IMR-90 (cell line): Measurements from ENCODE around the gene ITGB5. TPM values are rescaled to one million over a fixed set of nuclear protein-coding genes. Genes with fewer than 3 reads are reported as not detected.
A peak's percentile ranks its signal among the peaks of the same experiment; 100 is the strongest.

Source experiments
- ATAC-seq: fragments of 200-7000 bp; cut with Tn5 transposase; 2 replicates; pipeline ENCODE4 v1.9.1; 2020; ENCODE audit warnings: low read depth, mild to moderate bottlenecking, moderate library complexity
- BruUV-seq: library from RNA; stranded (reverse); fragments of 400-500 nt; replicated peaks from 2 replicates; lab custom pipeline; 2021; lab: Mats Ljungman, UMichigan
- CTCF ChIA-PET: fragments of 300-600 bp; formaldehyde crosslinking; extraction: SDS; loops from one replicate; lab custom pipeline; 2021; ENCODE audit warnings: antibody characterized with exemption; lab: Yijun Ruan, JAX
- POLR2A ChIA-PET: fragments of 300-600 bp; sonication (Branson Sonifier 250); formaldehyde crosslinking; loops from one replicate; lab custom pipeline; 2022; ENCODE audit warnings: antibody characterized with exemption; ENCODE audit not compliant: unreplicated experiment; lab: Charles Lee
- DNase-seq: peaks from one replicate; pipeline ENCODE4 v3.0.0; 2013
- H2AFZ ChIP-seq: replicated peaks from 2 replicates; pipeline ENCODE3; 2013; ENCODE audit warnings: low read length, mild to moderate bottlenecking; ENCODE audit not compliant: poor library complexity
- H2AK5ac ChIP-seq: 2 replicates; pipeline ENCODE4 v1.6.1; 2013; ENCODE audit warnings: low read depth, low read length, inconsistent platforms
- H2AK9ac ChIP-seq: replicated peaks from 2 replicates; pipeline ENCODE3; 2013; ENCODE audit warnings: mild to moderate bottlenecking, low read depth, low read length, moderate library complexity; ENCODE audit not compliant: poor library complexity
- H2BK120ac ChIP-seq: 2 replicates; pipeline ENCODE4 v1.6.1; 2013; ENCODE audit warnings: low read depth, low read length, inconsistent platforms
- H2BK15ac ChIP-seq: 3 replicates; pipeline ENCODE4 v1.6.1; 2013; ENCODE audit warnings: low read depth, low read length, inconsistent platforms
- H2BK20ac ChIP-seq: 2 replicates; pipeline ENCODE4 v1.6.1; 2013; ENCODE audit warnings: low read depth, mild to moderate bottlenecking, inconsistent platforms, low read length, moderate library complexity
- H2BK5ac ChIP-seq: 2 replicates; pipeline ENCODE4 v1.6.1; 2013; ENCODE audit warnings: mild to moderate bottlenecking, low read depth, low read length, inconsistent platforms; ENCODE audit not compliant: poor library complexity, severe bottlenecking
- H3K14ac ChIP-seq: replicated peaks from 2 replicates; pipeline ENCODE4 v1.6.1; 2013; ENCODE audit warnings: low read depth, low read length, inconsistent platforms
- H3K18ac ChIP-seq: 2 replicates; pipeline ENCODE4 v1.6.1; 2013; ENCODE audit warnings: low read depth, low read length, control low read depth
- H3K23ac ChIP-seq: 2 replicates; pipeline ENCODE4 v1.6.1; 2013; ENCODE audit warnings: low read depth, low read length, inconsistent platforms
- H3K27ac ChIP-seq: 2 replicates; pipeline ENCODE4 v1.5.1; 2013; ENCODE audit warnings: mild to moderate bottlenecking, control low read depth, low read length; ENCODE audit not compliant: insufficient read depth
- H3K27me3 ChIP-seq: 2 replicates; pipeline ENCODE4 v1.6.1; 2013; ENCODE audit warnings: low read length; ENCODE audit not compliant: control insufficient read depth, insufficient read depth
- H3K36me3 ChIP-seq: 2 replicates; pipeline ENCODE4 v1.6.1; 2013; ENCODE audit warnings: low read length, mixed read lengths; ENCODE audit not compliant: control insufficient read depth, insufficient read depth
- H3K4ac ChIP-seq: 2 replicates; pipeline ENCODE4 v1.6.1; 2013; ENCODE audit warnings: low read depth, low read length, inconsistent platforms
- H3K4me1 ChIP-seq: 2 replicates; pipeline ENCODE4 v1.6.1; 2013; ENCODE audit warnings: low read length, mixed read lengths; ENCODE audit not compliant: control insufficient read depth, insufficient read depth
- H3K4me2 ChIP-seq: 2 replicates; pipeline ENCODE4 v1.6.1; 2013; ENCODE audit warnings: low read depth, mild to moderate bottlenecking, control low read depth, low read length, moderate library complexity
- H3K4me3 ChIP-seq: 2 replicates; pipeline ENCODE4 v1.5.1; 2013; ENCODE audit warnings: low read depth, mild to moderate bottlenecking, control low read depth, low read length, moderate library complexity; ENCODE audit not compliant: insufficient read depth
- H3K56ac ChIP-seq: 2 replicates; pipeline ENCODE4 v1.6.1; 2013; ENCODE audit warnings: low read length, inconsistent platforms; ENCODE audit not compliant: insufficient read depth; ENCODE audit errors: extremely low read depth
- H3K79me1 ChIP-seq, 2 experiments: 2 replicates each; pipeline ENCODE4 v1.6.1; 2013; ENCODE audit warnings: low read length in 2 of 2, inconsistent platforms in 1 of 2, low read depth in 1 of 2
- H3K9ac ChIP-seq: 2 replicates; pipeline ENCODE4 v1.6.1; 2013; ENCODE audit warnings: low read depth, low read length, control low read depth
- H3K9me1 ChIP-seq: 2 replicates; pipeline ENCODE4 v1.6.1; 2013; ENCODE audit warnings: low read length, inconsistent platforms; ENCODE audit not compliant: insufficient read depth
- H3K9me3 ChIP-seq: 2 replicates; pipeline ENCODE4 v1.6.1; 2013; ENCODE audit warnings: low read length; ENCODE audit not compliant: control insufficient read depth, insufficient read depth
- H4K20me1 ChIP-seq: 2 replicates; pipeline ENCODE4 v1.6.1; 2013; ENCODE audit warnings: low read length, inconsistent platforms; ENCODE audit not compliant: insufficient read depth
- H4K5ac ChIP-seq: 2 replicates; pipeline ENCODE4 v1.6.1; 2013; ENCODE audit warnings: mild to moderate bottlenecking, low read depth, low read length, control low read depth
- H4K8ac ChIP-seq, 2 experiments: 2 replicates each; pipeline ENCODE4 v1.6.1; 2013; ENCODE audit warnings: low read depth in 2 of 2, low read length in 2 of 2, control low read depth in 1 of 2, inconsistent platforms in 1 of 2
- H4K91ac ChIP-seq: 2 replicates; pipeline ENCODE4 v1.6.1; 2013; ENCODE audit warnings: low read depth, low read length, inconsistent platforms; ENCODE audit not compliant: insufficient read depth
- FOS ChIP-seq: fragments of 150-350 bp; IDR thresholded peaks from 2 replicates; pipeline ENCODE4 v1.6.1; 2016; ENCODE audit warnings: low read depth, low read length
- MAFK ChIP-seq: IDR thresholded peaks from 2 replicates; pipeline ENCODE4 v1.6.1; 2012; ENCODE audit warnings: low read depth, low read length, improper control_type of control experiment
- MXI1 ChIP-seq: IDR thresholded peaks from 2 replicates; pipeline ENCODE4 v1.6.1; 2012; ENCODE audit warnings: low read depth, mild to moderate bottlenecking, low read length, moderate library complexity, borderline replicate concordance
- RAD21 ChIP-seq: IDR thresholded peaks from 2 replicates; pipeline ENCODE4 v1.6.1; 2012; ENCODE audit warnings: low read length, improper control_type of control experiment
- RFX5 ChIP-seq: IDR thresholded peaks from 2 replicates; pipeline ENCODE4 v1.8.0; 2012; ENCODE audit warnings: low read depth, mild to moderate bottlenecking, low read length, moderate library complexity
- SMC3 ChIP-seq: fragments of 150-350 bp; IDR thresholded peaks from 2 replicates; pipeline ENCODE4 v1.6.1; 2016; ENCODE audit warnings: low read depth, mild to moderate bottlenecking, antibody characterized with exemption, low read length, moderate library complexity
- WGBS, 2 experiments: methylation state at CpG; one replicate each; pipeline versions ENCODE4 v1.1.5 to v1.1.7; 2013; ENCODE audit warnings: missing lambda C conversion rate in 2 of 2; ENCODE audit not compliant: insufficient read length in 1 of 2; ENCODE audit errors: extremely low coverage in 2 of 2; 5-methylcytosine and 5-hydroxymethylcytosine counted together
- dilution Hi-C: fragments of 300-500 bp; cut with HindIII; formaldehyde crosslinking; loops from one replicate; pipeline ENCODE4 v1.14.3; 2018; ENCODE audit warnings: low sequenced_read_pairs; ENCODE audit not compliant: unreplicated experiment
- in situ Hi-C: fragments of 300-500 bp; cut with MboI; formaldehyde crosslinking; loops from 3 replicates; pipeline ENCODE4 v1.14.3; 2019; ENCODE audit warnings: low sequenced_read_pairs, inconsistent platforms, mixed read lengths
- intact Hi-C: fragments of 100-400 bp; cut with micrococcal nuclease; formaldehyde crosslinking; loops from 2 replicates; pipeline ENCODE4 v1.10.0; 2022
- polyA plus RNA-seq, 3 experiments: library from polyadenylated mRNA; depleted of rRNA; stranded (reverse); fragments of >200 nt; gene quantifications; 2 replicates each; pipeline ENCODE4 v1.2.3, GENCODE V29; 2012; ENCODE audit warnings: low replicate concordance in 1 of 3
- total RNA-seq: library from RNA; depleted of rRNA; stranded (reverse); fragments of >200 nt; gene quantifications from 2 replicates; pipeline ENCODE4 v1.2.3, GENCODE V29; 2012
- TF ChIP-seq, protein P1 (sequence below): conservative IDR thresholded peaks from 2 replicates; pipeline ENCODE4 v1.5.1; 2012; ENCODE audit warnings: mild to moderate bottlenecking, low read depth, low read length, improper control_type of control experiment

The ITGB5 gene
- total and polyA plus RNA-seq, 2 of the 4 experiments (the other 2 are of a cell fraction) = 85.0 to 101 TPM

DNA sequence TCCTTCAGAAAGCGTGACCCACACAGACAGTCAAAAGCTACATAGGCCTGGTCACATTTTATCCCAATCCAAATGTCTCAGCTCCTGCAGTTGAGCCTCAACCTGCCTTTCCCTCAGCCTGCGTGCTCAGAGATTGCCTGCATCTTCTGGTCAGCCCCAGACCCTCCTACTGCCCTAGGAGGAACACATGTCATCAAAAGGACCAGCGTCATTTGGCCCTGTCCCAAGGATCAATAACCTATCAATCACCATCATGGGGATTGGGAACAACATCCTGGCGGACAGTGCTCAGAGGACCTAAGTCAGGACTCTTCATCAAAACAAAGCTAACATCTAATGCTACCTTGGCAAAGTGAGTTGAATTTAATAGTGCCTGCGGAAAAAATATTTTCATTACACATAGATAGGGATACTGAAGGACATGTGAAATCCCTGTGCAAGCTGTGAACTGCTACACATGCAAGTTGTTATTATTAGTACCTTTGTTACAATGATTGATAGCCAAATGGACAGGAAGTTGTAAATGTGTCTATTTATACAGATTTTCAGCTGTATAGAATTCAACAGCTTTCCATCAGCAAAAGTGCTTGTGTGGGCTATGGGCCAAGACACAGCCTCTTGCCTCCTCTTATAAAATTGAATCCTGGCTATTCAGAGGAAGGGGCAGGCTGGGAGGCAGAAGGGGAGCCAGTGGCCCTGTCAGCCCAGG lies 109.2 kb downstream of the ITGB5 start:
- Histone ChIP-seq H2BK20ac (no peak overlapping the region; the same call in 1 of the 2 replicates), H3K4me1 (peaks cover 34% of the 10 kb centered on the region), H2BK15ac (no peak overlapping the region), H3K4me3 (no peak overlapping the region), H2AFZ (no peak overlapping the region), H3K9ac (no peak overlapping the region), H3K9me1 (peaks cover 59% of the 10 kb centered on the region), H3K4ac (no peak overlapping the region), H3K23ac (no peak overlapping the region), H3K18ac (no peak overlapping the region), H3K56ac (no peak overlapping the region), H3K14ac (no peak overlapping the region), H3K9me3 (no peaks in the 10 kb centered on the region), H3K27me3 (no peaks in the 10 kb centered on the region), H2BK5ac (no peak overlapping the region), H3K4me2 (no peak overlapping the region), H2AK5ac (peak overlapping the region; percentile 28), H2BK120ac (no peak overlapping the region), H4K91ac (no peak overlapping the region), H3K36me3 (peaks cover 9% of the 10 kb centered on the region), H4K5ac (no peak overlapping the region), H2AK9ac (no peak overlapping the region), H4K20me1 (peaks cover 8% of the 10 kb centered on the region), H4K8ac (no peak overlapping the region), H3K79me1 (peaks cover 7 to 87% of the 10 kb centered on the region in 2 experiments), H3K27ac (no peak overlapping the region)
- ATAC-seq = no peak
- ChIA-PET POLR2A (no interaction called here), CTCF (interaction anchor here (0.5 to 2.3 kb wide), 3 partner anchors 17 to 123 kb away, joined by 4 to 8 read pairs (median 7); no protein-coding TSS in a partner anchor)
- intact Hi-C loops (no loop called here), in situ Hi-C loops (no loop called here), dilution Hi-C loops (no loop called here)
- TF ChIP-seq RFX5 (no peak), SMC3 (no peak), MXI1 (no peak), RAD21 (no peak), FOS (no peak), MAFK (no peak)
- TF ChIP-seq, protein P1, sequence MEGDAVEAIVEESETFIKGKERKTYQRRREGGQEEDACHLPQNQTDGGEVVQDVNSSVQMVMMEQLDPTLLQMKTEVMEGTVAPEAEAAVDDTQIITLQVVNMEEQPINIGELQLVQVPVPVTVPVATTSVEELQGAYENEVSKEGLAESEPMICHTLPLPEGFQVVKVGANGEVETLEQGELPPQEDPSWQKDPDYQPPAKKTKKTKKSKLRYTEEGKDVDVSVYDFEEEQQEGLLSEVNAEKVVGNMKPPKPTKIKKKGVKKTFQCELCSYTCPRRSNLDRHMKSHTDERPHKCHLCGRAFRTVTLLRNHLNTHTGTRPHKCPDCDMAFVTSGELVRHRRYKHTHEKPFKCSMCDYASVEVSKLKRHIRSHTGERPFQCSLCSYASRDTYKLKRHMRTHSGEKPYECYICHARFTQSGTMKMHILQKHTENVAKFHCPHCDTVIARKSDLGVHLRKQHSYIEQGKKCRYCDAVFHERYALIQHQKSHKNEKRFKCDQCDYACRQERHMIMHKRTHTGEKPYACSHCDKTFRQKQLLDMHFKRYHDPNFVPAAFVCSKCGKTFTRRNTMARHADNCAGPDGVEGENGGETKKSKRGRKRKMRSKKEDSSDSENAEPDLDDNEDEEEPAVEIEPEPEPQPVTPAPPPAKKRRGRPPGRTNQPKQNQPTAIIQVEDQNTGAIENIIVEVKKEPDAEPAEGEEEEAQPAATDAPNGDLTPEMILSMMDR = no peak
- no peak for DNase-seq
- 100% methylated on average over 1 of the region's 5 CpGs; no CpG with 5 or more reads in 1 of the 2 experiments for WGBS, 2 experiments
- no TSS peak for BruUV-seq
